HepG2 (cell line): Measurements from ENCODE around the gene TEX51. TPM values are rescaled to one million over a fixed set of nuclear protein-coding genes. Genes with fewer than 3 reads are reported as not detected.

Experiments used
- ATAC-seq: fragments of 200-7000 bp; cut with Tn5 transposase; 3 replicates; pipeline ENCODE4 v1.9.1; 2020; ENCODE audit warnings: mild to moderate bottlenecking, moderate library complexity
- BruUV-seq: library from RNA; stranded (reverse); fragments of 400-500 nt; replicated peaks from 2 replicates; lab custom pipeline; 2021; lab: Mats Ljungman, UMichigan
- CTCF ChIA-PET: fragments of 300-600 bp; formaldehyde crosslinking; extraction: SDS; loops from one replicate; lab custom pipeline; 2021; ENCODE audit warnings: low total read pairs, inconsistent platforms, low intra/inter-chr PET ratio; lab: Yijun Ruan, JAX
- POLR2A ChIA-PET: fragments of 350-600 bp; sonication (Branson Sonifier 250); formaldehyde crosslinking; loops from one replicate; lab custom pipeline; 2020; ENCODE audit warnings: antibody characterized with exemption, inconsistent platforms; lab: Yijun Ruan, JAX
- DNase-seq: peaks from one replicate; pipeline ENCODE4 v3.0.0-alpha.2; 2015; ENCODE audit warnings: low spot score
- FAIRE-seq: peaks from 3 replicates; lab custom pipeline; 2011; peaks lifted over from hg19 to GRCh38; lab: Jason Lieb, UNC
- H2AFZ ChIP-seq: one replicate; pipeline ENCODE4 v1.6.1; 2011; ENCODE audit warnings: low read length, inconsistent platforms
- H3K27ac ChIP-seq: fragments of 300-600 bp; 3 replicates; pipeline ENCODE4 v1.8.0; 2011; ENCODE audit warnings: mixed run types, mild to moderate bottlenecking, mixed read lengths, low read length, inconsistent platforms; ENCODE audit not compliant: insufficient read depth; ENCODE audit errors: extremely low read length
- H3K27me3 ChIP-seq, 2 experiments: fragments of 200-600 bp in 1 of 2; 2 replicates in 1 of 2; 3 replicates in 1 of 2; pipeline versions ENCODE4 v1.6.0 to v1.8.0; 2011; ENCODE audit warnings: low read length in 2 of 2, mild to moderate bottlenecking in 2 of 2, moderate library complexity in 2 of 2, inconsistent platforms in 1 of 2; ENCODE audit not compliant: insufficient read depth in 2 of 2, control insufficient read depth in 1 of 2
- H3K36me3 ChIP-seq, 2 experiments: fragments of 200-600 bp in 1 of 2; replicated peaks in 1 of 2; 2 replicates in 1 of 2; 3 replicates in 1 of 2; pipeline versions ENCODE4 v1.5.1 to v1.8.0; 2011; ENCODE audit warnings: low read length in 2 of 2, inconsistent platforms in 1 of 2; ENCODE audit not compliant: insufficient read depth in 2 of 2, control insufficient read depth in 1 of 2
- H3K4me1 ChIP-seq: 2 replicates; pipeline ENCODE4 v1.5.1; 2012; ENCODE audit warnings: low read length, inconsistent platforms; ENCODE audit not compliant: insufficient read depth
- H3K4me2 ChIP-seq: 2 replicates; pipeline ENCODE4 v1.6.0; 2011; ENCODE audit warnings: low read depth, low read length, inconsistent platforms
- H3K4me3 ChIP-seq, 3 experiments: fragments of 200-600 bp in 1 of 3; sonication (generic), shearing (Covaris generic) in 1 of 3; replicated peaks in 1 of 3; 2 replicates each; pipeline ENCODE4 v1.5.1; 2011 to 2016; ENCODE audit warnings: low read length in 3 of 3, inconsistent platforms in 2 of 3, low read depth in 2 of 3, mild to moderate bottlenecking in 2 of 3, control low read depth in 1 of 3, mixed read lengths in 1 of 3; ENCODE audit not compliant: insufficient read depth in 1 of 3
- H3K79me2 ChIP-seq: one replicate; pipeline ENCODE4 v1.6.1; 2011; ENCODE audit warnings: low read length, inconsistent platforms; ENCODE audit not compliant: insufficient read depth
- H3K9ac ChIP-seq: 2 replicates; pipeline ENCODE4 v1.6.0; 2011; ENCODE audit warnings: mild to moderate bottlenecking, low read depth, low read length, inconsistent platforms; ENCODE audit not compliant: insufficient read depth
- H3K9me3 ChIP-seq: 2 replicates; pipeline ENCODE4 v1.5.1; 2012; ENCODE audit warnings: mild to moderate bottlenecking, low read length
- H4K20me1 ChIP-seq: 2 replicates; pipeline ENCODE4 v1.6.0; 2011; ENCODE audit warnings: inconsistent platforms, mild to moderate bottlenecking, low read length, moderate library complexity; ENCODE audit not compliant: insufficient read depth
- AGO2 ChIP-seq: fragments of 200-400 bp; formaldehyde crosslinking; optimal IDR thresholded peaks from 2 replicates; pipeline ENCODE3; 2017; ENCODE audit warnings: mild to moderate bottlenecking, low read depth, low read length, moderate library complexity
- ARNTL ChIP-seq: sonication (generic); formaldehyde crosslinking; IDR thresholded peaks from 2 replicates; pipeline ENCODE4 v1.4.0; 2020; ENCODE audit warnings: mild to moderate bottlenecking, missing genetic modification reagents
- DRAP1 ChIP-seq: IDR thresholded peaks from 2 replicates; pipeline ENCODE4 v1.6.1; 2016; ENCODE audit warnings: missing genetic modification reagents, missing compliant biosample characterization
- FUBP1 ChIP-seq: sonication (generic); formaldehyde crosslinking; IDR thresholded peaks from 2 replicates; pipeline ENCODE4 v1.5.1; 2020; ENCODE audit warnings: missing genetic modification reagents, mild to moderate bottlenecking, borderline replicate concordance
- HHEX ChIP-seq: IDR thresholded peaks from 2 replicates; pipeline ENCODE4 v1.6.1; 2016; ENCODE audit warnings: control low read depth
- MEIS2 ChIP-seq: sonication (generic); formaldehyde crosslinking; IDR thresholded peaks from 2 replicates; pipeline ENCODE4 v1.9.0; 2021; ENCODE audit warnings: mild to moderate bottlenecking, missing genetic modification reagents
- PREB ChIP-seq: sonication (generic); formaldehyde crosslinking; IDR thresholded peaks from 2 replicates; pipeline ENCODE4 v1.4.0; 2020; ENCODE audit warnings: missing genetic modification reagents
- RBM39 ChIP-seq: fragments of 200-400 bp; formaldehyde crosslinking; IDR thresholded peaks from one replicate; pipeline ENCODE4 v1.6.1; 2018; ENCODE audit warnings: antibody characterized with exemption, mild to moderate bottlenecking, low read depth, low read length; ENCODE audit not compliant: poor library complexity, severe bottlenecking
- U2AF1 ChIP-seq: fragments of 200-400 bp; formaldehyde crosslinking; optimal IDR thresholded peaks from 2 replicates; pipeline ENCODE3; 2017; ENCODE audit warnings: mild to moderate bottlenecking, low read depth, low read length
- ZFAT ChIP-seq: sonication (generic); formaldehyde crosslinking; conservative IDR thresholded peaks from 2 replicates; pipeline ENCODE4 v1.8.1; 2023; ENCODE audit warnings: missing genetic modification reagents, inconsistent platforms
- ZFP37 ChIP-seq: sonication (generic); formaldehyde crosslinking; IDR thresholded peaks from 2 replicates; pipeline ENCODE4 v1.4.0; 2020; ENCODE audit warnings: missing genetic modification reagents, borderline replicate concordance
- ZNF510 ChIP-seq: sonication (generic); formaldehyde crosslinking; IDR thresholded peaks from 2 replicates; pipeline ENCODE4 v1.4.0; 2020; ENCODE audit warnings: low read depth, mild to moderate bottlenecking, missing genetic modification reagents
- ZNF550 ChIP-seq: sonication (generic); formaldehyde crosslinking; IDR thresholded peaks from 2 replicates; pipeline ENCODE4 v1.4.0; 2020; ENCODE audit warnings: mild to moderate bottlenecking, missing genetic modification reagents, borderline replicate concordance
- ZNF770 ChIP-seq: sonication (generic); formaldehyde crosslinking; IDR thresholded peaks from 2 replicates; pipeline ENCODE4 v1.5.0; 2020; ENCODE audit warnings: mild to moderate bottlenecking, missing genetic modification reagents
- ZNF777 ChIP-seq: sonication (generic); formaldehyde crosslinking; IDR thresholded peaks from 2 replicates; pipeline ENCODE4 v1.4.0; 2020; ENCODE audit warnings: missing genetic modification reagents
- WGBS: methylation state at CpG from one replicate; pipeline ENCODE4 v1.1.6; 2017; ENCODE audit warnings: low lambda C conversion rate; 5-methylcytosine and 5-hydroxymethylcytosine counted together
- in situ Hi-C: cut with HindIII; loops from 2 replicates; pipeline ENCODE4 v1.10.0; 2017; ENCODE audit warnings: low pct_unique_long_range_greater_than_20kb; ENCODE audit not compliant: extremely low pct_ligation_motif_present
- intact Hi-C: fragments of 100-400 bp; cut with micrococcal nuclease; formaldehyde crosslinking; loops from one replicate; pipeline ENCODE4 v1.10.0; 2022; ENCODE audit not compliant: unreplicated experiment
- polyA plus RNA-seq, 8 experiments: library from polyadenylated mRNA; depleted of rRNA in 3 of 8; stranded (reverse) in 7 of 8; unstranded in 1 of 8; fragments of >200 nt; fragmentation: Illumina TruSeq in 4 of 8; extraction: Trizol in 4 of 8; gene quantifications; 2 replicates each; pipeline versions ENCODE4 v1.2.1 to v1.2.3, GENCODE V29; 2011 to 2016; ENCODE audit warnings: low read depth in 4 of 8, missing spikeins in 1 of 8, mixed read lengths in 1 of 8; ENCODE audit not compliant: insufficient read depth in 1 of 8
- total RNA-seq, 5 experiments: library from RNA; depleted of rRNA; stranded (reverse); fragments of >200 nt; fragmentation: Illumina TruSeq; extraction: Trizol; gene quantifications; 2 replicates each; pipeline ENCODE4 v1.2.3, GENCODE V29; 2016; ENCODE audit warnings: low read depth in 1 of 5

TEX51 gene
- total and polyA plus RNA-seq, 2 of the 13 experiments (the other 11 are each of a cell fraction or from before 2014, with no cell fraction given): not detected

- TF ChIP-seq ZNF770 (CRISPR knock-in tag): no peak
Observed at GRCh38 chr2:126913881-126914615, 15.4 kb downstream of the TEX51 start (continued).

GRCh38 chr2:126914811-126915500, 16.3 kb downstream of the TEX51 start:
- no peaks in the 10 kb centered on the region for H3K9me3 ChIP-seq
- BruUV-seq: no TSS peak
- no peak overlapping the region for H2AFZ ChIP-seq
- intact Hi-C loops: no loop called here
- peaks cover 0 to 21% of the 10 kb centered on the region in 2 experiments; a peak in 3 of 5 replicates for H3K27me3 ChIP-seq
- WGBS: 28% methylated on average over 14 of the region's 14 CpGs
- TF ChIP-seq ZNF550 (CRISPR knock-in tag) (no peak), ZFP37 (CRISPR knock-in tag) (no peak), FUBP1 (CRISPR knock-in tag) (no peak), AGO2 (no peak), RBM39 (no peak), ZNF777 (no peak), DRAP1 (CRISPR knock-in tag) (no peak), ZFAT (no peak), HHEX (CRISPR knock-in tag) (no peak), ARNTL (CRISPR knock-in tag) (no peak), ZNF510 (CRISPR knock-in tag) (no peak), U2AF1 (no peak), PREB (no peak), MEIS2 (CRISPR knock-in tag) (no peak)
- no peaks in the 10 kb centered on the region for H3K36me3 ChIP-seq
- no peaks in the 10 kb centered on the region for H3K79me2 ChIP-seq
- in situ Hi-C loops: no loop called here
- H3K4me1 ChIP-seq: no peaks in the 10 kb centered on the region
- H3K9ac ChIP-seq: no peak overlapping the region
- H3K27ac ChIP-seq: no peak overlapping the region
- no peak for DNase-seq
- H3K4me3 ChIP-seq: no peak overlapping the region
- ChIA-PET CTCF (no interaction called here), POLR2A (no interaction called here)
- H3K4me2 ChIP-seq: no peak overlapping the region
- H4K20me1 ChIP-seq: no peaks in the 10 kb centered on the region
- FAIRE-seq: no peak
- ATAC-seq: no peak; the same call in 2 of the 3 replicates
